GM18870 (cell line): Measurements from ENCODE around the gene MTA3.
"Not testable (repeated sequence)": the region's sequence is repeated elsewhere in the genome, so short reads cannot be mapped to it uniquely, and the experiment has no call there.

ENCODE experiments used
- ATAC-seq: cut with Tn5 transposase; IDR thresholded peaks from one replicate; pipeline ENCODE4 v1.9.1; 2021; ENCODE audit warnings: moderate library complexity; ENCODE audit not compliant: unreplicated experiment

MTA3 gene

GRCh38 chr2:42568401-42569115 lies at the start of gene MTA3:
Gene MTA3 (plus strand): TSS chr2:42568632. CDS start chr2:42568746, 114 bp downstream.
- ATAC-seq, result no peak

GRCh38 chr2:42519624-42520023 lies 48.8 kb upstream of the MTA3 start:
- ATAC-seq, result no peak

GRCh38 chr2:42522035-42522434 lies 46.4 kb upstream of the MTA3 start:
- ATAC-seq, result no peak

GRCh38 chr2:42523341-42523740 lies 45.1 kb upstream of the MTA3 start:
- no peak for ATAC-seq

GRCh38 chr2:42532397-42532796 lies 36.0 kb upstream of the MTA3 start:
- no peak for ATAC-seq

GRCh38 chr2:42537493-42537892 lies 30.9 kb upstream of the MTA3 start:
- no peak for ATAC-seq

GRCh38 chr2:42542871-42543270 lies 25.6 kb upstream of the MTA3 start:
- ATAC-seq, result no peak

- ATAC-seq, result no peak
Measured at GRCh38 chr2:42545023-42545721, 23.3 kb upstream of the MTA3 start.

- ATAC-seq, result no peak
Measured at GRCh38 chr2:42545841-42546390, 22.5 kb upstream of the MTA3 start.

- no peak for ATAC-seq
Measured at GRCh38 chr2:42547014-42547413, 21.4 kb upstream of the MTA3 start.

GRCh38 chr2:42547446-42548295 lies 20.8 kb upstream of the MTA3 start:
- no peak for ATAC-seq

- ATAC-seq, result no peak
Measured at GRCh38 chr2:42550870-42551269, 17.6 kb upstream of the MTA3 start.

GRCh38 chr2:42554392-42554791 lies 14.0 kb upstream of the MTA3 start:
- no peak for ATAC-seq

GRCh38 chr2:42556315-42556890 lies 12.0 kb upstream of the MTA3 start:
- ATAC-seq, result no peak

- ATAC-seq, result no peak
Measured at GRCh38 chr2:42557306-42557705, 11.1 kb upstream of the MTA3 start.

GRCh38 chr2:42558827-42559226 lies 9.6 kb upstream of the MTA3 start:
- no peak for ATAC-seq

GRCh38 chr2:42560133-42560532 lies 8.3 kb upstream of the MTA3 start:
- ATAC-seq, result not testable (repeated sequence)

GRCh38 chr2:42560899-42561298 lies 7.5 kb upstream of the MTA3 start:
- no peak for ATAC-seq

GRCh38 chr2:42562474-42563144 lies 5.8 kb upstream of the MTA3 start:
- no peak for ATAC-seq

- no peak for ATAC-seq
Measured at GRCh38 chr2:42566025-42566424, 2.4 kb upstream of the MTA3 start.
